ENCODE results near the gene ZNF396. TPM values are rescaled to one million over a fixed set of nuclear protein-coding genes. Genes with fewer than 3 reads are reported as not detected.

The ZNF396 gene
- total RNA-seq, 6 donors from 2014 or later, result 1.8 to 7.3 (median 3.5) TPM

DNA sequence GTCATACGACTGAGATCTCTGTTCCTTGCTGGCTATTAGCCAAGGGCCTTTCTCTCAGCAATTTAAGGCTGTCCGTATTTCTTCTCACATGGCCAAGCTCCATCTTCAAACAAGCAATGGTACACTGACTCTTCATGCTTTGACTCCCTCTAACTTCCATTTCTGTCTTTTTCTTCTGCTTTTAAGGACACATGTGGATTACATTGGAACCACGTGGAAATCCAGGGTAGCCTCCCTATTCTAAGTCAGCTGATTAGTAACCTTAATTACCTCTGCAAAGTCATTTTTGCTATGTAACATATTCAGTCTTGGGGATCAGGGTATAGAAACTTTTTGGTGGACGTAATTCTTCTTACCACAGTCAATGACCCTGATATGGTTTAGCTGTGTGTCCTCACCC lies 41.5 kb upstream of the ZNF396 start:
- H3K9me3 ChIP-seq, result peaks cover 0 to 7% (median 4%) of the 10 kb centered on the region in 4 donors
- no peak overlapping the region for H3K27ac ChIP-seq
- no peak for TF ChIP-seq POLR2AphosphoS5 (IDR thresholded peaks at IDR 0.05)
- TF ChIP-seq EP300 (IDR thresholded peaks at IDR 0.05), result no peak
- TF ChIP-seq POLR2A (IDR thresholded peaks at IDR 0.05), result no peak
- no peak for TF ChIP-seq CTCF (IDR thresholded peaks at IDR 0.05)
- H3K27me3 ChIP-seq, result no peaks in the 10 kb centered on the region
- ATAC-seq (ENCODE audit: low FRiP score in 2 of 2), result no peak
- no peak for DNase-seq
- H3K4me1 ChIP-seq, result no peaks in the 10 kb centered on the region
- H3K36me3 ChIP-seq, result no peaks in the 10 kb centered on the region
- no peak overlapping the region for H3K4me3 ChIP-seq
- WGBS, 2 donors, result 75 to 86% methylated on average over 4 of the region's 4 CpGs

- DNase-seq, result no peak
- peaks cover 0 to 3% (median 0%) of the 10 kb centered on the region in 4 donors for H3K4me1 ChIP-seq
- WGBS, 2 donors, result 66 to 71% methylated on average over 1 of the region's 1 CpG
- H3K27me3 ChIP-seq, result no peaks in the 10 kb centered on the region
- TF ChIP-seq EP300 (IDR thresholded peaks at IDR 0.05) (no peak), POLR2AphosphoS5 (IDR thresholded peaks at IDR 0.05) (no peak), POLR2A (IDR thresholded peaks at IDR 0.05) (no peak), CTCF (IDR thresholded peaks at IDR 0.05) (no peak)
- no peak overlapping the region for H3K27ac ChIP-seq
- no peak overlapping the region for H3K4me3 ChIP-seq
- no peak for ATAC-seq (ENCODE audit: low FRiP score in 2 of 2)
- no peaks in the 10 kb centered on the region for H3K36me3 ChIP-seq
- peaks cover 0 to 7% (median 4%) of the 10 kb centered on the region in 4 donors for H3K9me3 ChIP-seq
These were observed 40.1 kb upstream of the ZNF396 start for GRCh38 chr18:35417223-35417622.

- H3K27ac ChIP-seq, result no peak overlapping the region
- H3K4me1 ChIP-seq, result peaks cover 0 to 3% (median 0%) of the 10 kb centered on the region in 4 donors
- peaks cover 0 to 7% (median 4%) of the 10 kb centered on the region in 4 donors for H3K9me3 ChIP-seq
- 48 to 62% methylated on average over 5 of the region's 5 CpGs for WGBS, 2 donors
- DNase-seq, result no peak
- no peaks in the 10 kb centered on the region for H3K27me3 ChIP-seq
- no peak overlapping the region for H3K4me3 ChIP-seq
- TF ChIP-seq CTCF (IDR thresholded peaks at IDR 0.05) (no peak), EP300 (IDR thresholded peaks at IDR 0.05) (peak in 1 of 4 donors; percentile 3)
- no peaks in the 10 kb centered on the region for H3K36me3 ChIP-seq
- ATAC-seq (ENCODE audit: low FRiP score in 2 of 2), result peak in 1 of 2 donors; percentile 73
These were observed 38.5 kb upstream of the ZNF396 start for GRCh38 chr18:35415511-35416073.

- H3K4me1 ChIP-seq, result peaks cover 0 to 4% (median 1%) of the 10 kb centered on the region in 4 donors
- 56 to 63% methylated on average over 2 of the region's 2 CpGs for WGBS, 2 donors
- no peak for DNase-seq
- H3K4me3 ChIP-seq, result no peak overlapping the region
- no peaks in the 10 kb centered on the region for H3K36me3 ChIP-seq
- H3K27ac ChIP-seq, result no peak overlapping the region
- no peak for ATAC-seq (ENCODE audit: low FRiP score in 2 of 2)
- no peaks in the 10 kb centered on the region for H3K27me3 ChIP-seq
- peaks cover 0 to 4% (median 2%) of the 10 kb centered on the region in 4 donors for H3K9me3 ChIP-seq
- TF ChIP-seq POLR2A (IDR thresholded peaks at IDR 0.05) (no peak), EP300 (IDR thresholded peaks at IDR 0.05) (no peak), POLR2AphosphoS5 (IDR thresholded peaks at IDR 0.05) (no peak), CTCF (IDR thresholded peaks at IDR 0.05) (no peak)
These were observed 36.0 kb upstream of the ZNF396 start for GRCh38 chr18:35413163-35413511.

Data from upper lobe of left lung (tissue), 6 donors.